Measurements from ENCODE around the gene GLYR1. TPM values are rescaled to one million over a fixed set of nuclear protein-coding genes. Genes with fewer than 3 reads are reported as not detected.
A peak's percentile ranks its signal among the peaks of the same experiment; 100 is the strongest.

GLYR1 gene
- total and polyA plus RNA-seq, 7 donors = 28.6 to 74.1 (median 60.3) TPM

DNA sequence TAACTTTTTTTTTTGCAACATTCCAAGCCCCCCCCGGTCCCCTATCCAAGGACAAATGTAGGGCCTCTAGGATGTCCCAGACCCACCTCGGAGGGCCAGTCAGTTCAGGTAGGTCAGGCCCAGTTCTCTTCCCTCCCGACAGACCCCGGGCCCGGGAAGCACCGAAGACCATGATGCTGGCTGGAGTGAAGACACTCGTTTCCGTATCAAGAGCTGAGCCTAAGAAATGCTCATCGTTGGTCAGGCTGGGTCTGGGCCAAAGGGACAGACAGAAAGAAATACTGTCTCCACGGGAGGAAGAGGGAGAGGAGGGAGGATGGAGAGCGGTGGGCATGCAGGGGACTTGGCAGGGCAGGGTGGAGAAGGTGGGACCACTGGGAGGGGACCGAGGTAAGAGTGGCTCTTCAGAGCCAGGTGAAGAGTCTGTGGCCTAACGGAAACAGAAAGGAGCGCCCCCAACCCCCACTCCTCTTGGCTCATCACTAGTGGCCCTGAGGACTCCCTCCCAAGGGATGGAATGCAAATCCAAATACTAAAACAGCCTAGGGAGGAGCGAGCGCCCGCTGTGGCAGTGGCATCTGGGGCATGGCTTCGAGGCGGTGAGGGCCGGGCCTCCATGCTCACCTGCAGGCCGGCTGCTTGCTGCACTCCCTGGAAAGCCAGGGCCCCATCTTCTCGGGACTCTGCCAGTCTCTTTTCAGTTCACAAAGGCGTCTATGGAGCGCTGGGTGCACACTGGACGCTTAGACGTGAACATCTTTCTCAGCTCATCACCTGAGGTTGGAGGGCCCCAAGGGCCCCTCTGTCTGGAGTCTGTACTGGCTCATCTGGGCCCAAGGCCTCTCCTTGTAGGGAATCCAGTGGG lies 43.0 kb downstream of the GLYR1 start:
- no peak for DNase-seq
- peaks cover 12% of the 10 kb centered on the region for H3K4me1 ChIP-seq
- H3K27ac ChIP-seq = no peak overlapping the region
- no peak for ATAC-seq
- H3K9me3 ChIP-seq = no peaks in the 10 kb centered on the region
- H3K27me3 ChIP-seq (ENCODE audit: insufficient read depth in 3 of 3, low read length in 2 of 3) = no peaks in the 10 kb centered on the region
- intact Hi-C loops (cut with DNase I) = loop anchor here in 1 of 2 donors (5.0 kb wide), 1 partner anchor 37 kb away; the partner anchor contains the start of gene ZNF500
- TF ChIP-seq, protein P1, sequence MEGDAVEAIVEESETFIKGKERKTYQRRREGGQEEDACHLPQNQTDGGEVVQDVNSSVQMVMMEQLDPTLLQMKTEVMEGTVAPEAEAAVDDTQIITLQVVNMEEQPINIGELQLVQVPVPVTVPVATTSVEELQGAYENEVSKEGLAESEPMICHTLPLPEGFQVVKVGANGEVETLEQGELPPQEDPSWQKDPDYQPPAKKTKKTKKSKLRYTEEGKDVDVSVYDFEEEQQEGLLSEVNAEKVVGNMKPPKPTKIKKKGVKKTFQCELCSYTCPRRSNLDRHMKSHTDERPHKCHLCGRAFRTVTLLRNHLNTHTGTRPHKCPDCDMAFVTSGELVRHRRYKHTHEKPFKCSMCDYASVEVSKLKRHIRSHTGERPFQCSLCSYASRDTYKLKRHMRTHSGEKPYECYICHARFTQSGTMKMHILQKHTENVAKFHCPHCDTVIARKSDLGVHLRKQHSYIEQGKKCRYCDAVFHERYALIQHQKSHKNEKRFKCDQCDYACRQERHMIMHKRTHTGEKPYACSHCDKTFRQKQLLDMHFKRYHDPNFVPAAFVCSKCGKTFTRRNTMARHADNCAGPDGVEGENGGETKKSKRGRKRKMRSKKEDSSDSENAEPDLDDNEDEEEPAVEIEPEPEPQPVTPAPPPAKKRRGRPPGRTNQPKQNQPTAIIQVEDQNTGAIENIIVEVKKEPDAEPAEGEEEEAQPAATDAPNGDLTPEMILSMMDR (IDR thresholded peaks at IDR 0.05) = no peak
- no peak overlapping the region for H3K4me3 ChIP-seq
- 81% methylated on average over 25 to 26 of the region's 26 CpGs for WGBS, 3 donors
- H3K36me3 ChIP-seq (ENCODE audit: insufficient read depth in 1 of 2, low read depth in 1 of 2) = peaks cover 2 to 57% of the 10 kb centered on the region in 2 donors

DNA sequence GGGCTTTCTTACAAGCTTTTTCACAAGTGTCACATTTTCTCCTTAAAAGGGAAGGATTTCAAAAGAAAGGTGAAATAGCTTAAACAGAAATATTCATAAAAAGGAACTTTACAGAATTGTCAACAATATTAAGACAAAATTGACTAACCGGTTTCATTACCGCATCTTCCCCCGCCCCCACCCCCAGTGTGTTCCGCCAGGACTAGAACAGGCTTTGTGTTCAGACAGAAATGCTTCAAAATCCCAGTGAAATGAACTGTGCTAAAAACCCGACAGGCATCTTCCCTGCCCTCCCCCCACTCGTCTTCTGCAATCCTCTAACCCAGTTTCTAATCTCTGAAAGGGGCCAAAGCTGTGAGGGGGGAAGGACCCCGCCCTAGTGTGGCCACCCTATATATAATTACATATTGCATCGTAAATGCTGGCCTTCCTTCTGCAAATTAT lies 43.7 kb downstream of the GLYR1 start:
- intact Hi-C loops (cut with DNase I) = loop anchor here in 1 of 2 donors (5.0 kb wide), 1 partner anchor 36 kb away; the partner anchor contains the start of gene ZNF500
- Histone ChIP-seq H3K36me3 (ENCODE audit: insufficient read depth in 1 of 2, low read depth in 1 of 2) (peaks cover 2 to 57% of the 10 kb centered on the region in 2 donors), H3K27ac (peak overlapping the region; percentile 59), H3K4me3 (peak overlapping the region; percentile 75), H3K27me3 (ENCODE audit: insufficient read depth in 3 of 3, low read length in 2 of 3) (no peaks in the 10 kb centered on the region), H3K9me3 (no peaks in the 10 kb centered on the region), H3K4me1 (peaks cover 12% of the 10 kb centered on the region)
- ATAC-seq = no peak
- WGBS, 3 donors = 60 to 74% (median 65%) methylated on average over 8 of the region's 8 CpGs
- no peak for DNase-seq
- TF ChIP-seq, protein P1 (IDR thresholded peaks at IDR 0.05) = no peak

DNA sequence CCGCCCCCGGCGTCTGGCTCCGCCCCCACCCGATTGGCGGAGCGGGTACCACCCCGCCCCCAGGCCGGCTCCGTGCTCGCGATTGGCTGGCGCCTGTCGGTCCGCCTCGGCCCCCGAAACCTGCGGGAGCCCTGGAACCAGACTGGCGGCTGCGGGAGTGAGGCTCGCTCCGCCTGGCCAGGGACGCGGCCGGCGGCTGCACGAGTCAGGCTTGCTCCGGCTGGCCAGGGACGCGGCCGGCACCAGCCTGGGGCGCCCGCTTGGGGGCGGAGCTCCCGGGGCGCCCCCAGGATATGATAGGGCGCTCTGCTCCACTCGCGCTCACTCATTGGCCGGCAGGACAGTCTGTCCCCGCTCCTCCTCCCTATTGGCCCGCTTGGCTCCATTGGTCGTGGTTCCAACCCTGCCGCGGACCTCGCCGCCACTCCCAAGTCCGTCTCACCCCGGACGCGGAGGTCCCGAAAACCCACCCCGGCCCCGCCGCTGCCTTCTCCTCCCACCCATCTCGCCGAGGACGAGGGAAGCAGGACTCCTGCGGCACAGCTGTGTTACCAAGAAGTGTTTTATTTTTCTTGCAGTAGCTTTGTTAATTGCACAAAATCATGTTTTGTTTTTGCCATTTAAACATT lies 44.3 kb downstream of the GLYR1 start:
- Histone ChIP-seq H3K27me3 (ENCODE audit: insufficient read depth in 3 of 3, low read length in 2 of 3) (no peaks in the 10 kb centered on the region), H3K36me3 (ENCODE audit: insufficient read depth in 1 of 2, low read depth in 1 of 2) (peaks cover 2 to 56% of the 10 kb centered on the region in 2 donors), H3K27ac (peak overlapping the region; percentile 59), H3K4me3 (peak overlapping the region; percentile 75), H3K4me1 (peaks cover 12% of the 10 kb centered on the region), H3K9me3 (no peaks in the 10 kb centered on the region)
- ATAC-seq (peak; percentile 96), DNase-seq (peak; percentile 93 to 96)
- WGBS, 3 donors = 0% methylated on average over 45 to 59 of the region's 59 CpGs
- TF ChIP-seq, protein P1 (IDR thresholded peaks at IDR 0.05) = peak; percentile 15
- intact Hi-C loops (cut with DNase I) = loop anchor here in 1 of 2 donors (5.0 kb wide), 1 partner anchor 35 kb away; the partner anchor contains the start of gene ZNF500

DNA sequence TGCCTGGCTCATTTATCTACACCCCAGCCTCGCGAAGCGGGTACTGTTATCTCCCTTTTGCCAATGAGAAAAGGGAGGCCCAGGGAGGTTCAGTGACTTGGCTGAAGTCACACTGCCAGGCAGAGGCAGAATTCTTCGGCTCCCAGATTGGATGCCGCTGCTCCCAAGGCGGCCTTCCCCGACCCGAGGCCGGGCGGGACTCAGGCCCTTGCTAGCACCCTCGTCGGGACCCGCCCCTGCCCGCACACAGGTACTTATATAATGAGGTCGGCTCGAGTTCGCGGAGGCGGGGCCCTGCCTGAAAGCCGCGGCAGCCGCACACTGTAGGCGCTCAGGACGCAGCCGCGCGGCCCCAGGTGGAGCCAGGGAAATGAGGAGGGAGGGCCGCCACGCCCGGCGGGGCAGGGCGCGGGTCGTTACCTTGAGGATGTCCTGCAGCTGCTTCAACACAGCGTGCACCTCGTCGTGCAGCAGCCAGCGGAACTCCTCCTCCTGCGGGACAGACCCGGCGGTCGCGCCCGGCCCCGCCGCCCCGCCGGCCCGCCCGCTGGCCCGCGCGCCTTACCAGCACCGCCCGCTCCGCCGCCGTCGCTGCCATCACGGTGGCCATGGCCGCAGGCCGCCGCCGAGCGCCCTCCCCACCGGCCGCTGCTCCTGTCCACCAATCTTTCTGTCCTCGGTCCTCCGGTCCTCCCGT lies 45.0 kb downstream of the GLYR1 start, which contains the start of gene ROGDI:
Gene ROGDI, minus strand, starts transcription at position 672 of the 697 bp plus-strand sequence. Its CDS starts 62 bp downstream, at position 610.
- intact Hi-C loops (cut with DNase I) = loop anchor here in 1 of 2 donors (5.0 kb wide), 1 partner anchor 35 kb away; the partner anchor contains the start of gene ZNF500
- TF ChIP-seq, protein P1 (IDR thresholded peaks at IDR 0.05) = no peak
- DNase-seq = peak; percentile 67 to 79
- 0 to 1% (median 0%) methylated on average over 50 to 70 of the region's 70 CpGs for WGBS, 3 donors
- Histone ChIP-seq H3K27ac (peak within 1 kb of the TSS; percentile 59), H3K4me3 (peak within 1 kb of the TSS; percentile 75), H3K4me1 (peaks cover 12% of the 10 kb centered on the region), H3K36me3 (ENCODE audit: insufficient read depth in 1 of 2, low read depth in 1 of 2) (peaks cover 2 to 56% of the 10 kb centered on the region in 2 donors), H3K27me3 (ENCODE audit: insufficient read depth in 3 of 3, low read length in 2 of 3) (no peaks in the 10 kb centered on the region), H3K9me3 (no peaks in the 10 kb centered on the region)
- ATAC-seq = peak; percentile 16 to 62 (median 26)

All from psoas muscle (tissue), 8 donors.